ENCODE data around the gene WWC2. TPM values are rescaled to one million over a fixed set of nuclear protein-coding genes. Genes with fewer than 3 reads are reported as not detected.

WWC2 gene
- total RNA-seq, 1 donor from 2014 or later: 109 TPM

- H3K4me1 ChIP-seq: peaks cover 21% of the 10 kb centered on the region
- H3K36me3 ChIP-seq: peaks cover 36% of the 10 kb centered on the region
- H3K4me3 ChIP-seq: no peak overlapping the region
- H3K27me3 ChIP-seq (ENCODE audit: low read depth): no peaks in the 10 kb centered on the region
- intact Hi-C loops (cut with DNase I): loop anchor here (5.0 kb wide), 1 partner anchor 325 kb away; no protein-coding TSS in a partner anchor
- TF ChIP-seq CTCF (IDR thresholded peaks at IDR 0.05): peak; percentile 72
- DNase-seq (peak; percentile 83), ATAC-seq (peak; percentile 92 to 96)
- H3K27ac ChIP-seq: peak overlapping the region; percentile 28
- no peaks in the 10 kb centered on the region for H3K9me3 ChIP-seq
Measured at GRCh38 chr4:183261953-183262775, 163.1 kb downstream of the WWC2 start.

GRCh38 chr4:183262776-183263100, 163.7 kb downstream of the WWC2 start:
- DNase-seq (no peak), ATAC-seq (no peak)
- intact Hi-C loops (cut with DNase I): loop anchor here (5.0 kb wide), 1 partner anchor 325 kb away; no protein-coding TSS in a partner anchor
- H3K36me3 ChIP-seq: peaks cover 42% of the 10 kb centered on the region
- H3K27ac ChIP-seq: no peak overlapping the region
- no peak overlapping the region for H3K4me3 ChIP-seq
- no peaks in the 10 kb centered on the region for H3K9me3 ChIP-seq
- H3K4me1 ChIP-seq: peaks cover 17% of the 10 kb centered on the region
- no peak for TF ChIP-seq CTCF (IDR thresholded peaks at IDR 0.05)
- no peaks in the 10 kb centered on the region for H3K27me3 ChIP-seq (ENCODE audit: low read depth)

- H3K4me3 ChIP-seq: no peak overlapping the region
- H3K4me1 ChIP-seq: peaks cover 17% of the 10 kb centered on the region
- peaks cover 52% of the 10 kb centered on the region for H3K36me3 ChIP-seq
Measured at GRCh38 chr4:183263787-183264386, 164.8 kb downstream of the WWC2 start.

GRCh38 chr4:183264614-183265013, 165.6 kb downstream of the WWC2 start:
- intact Hi-C loops (cut with DNase I): loop anchor here (5.0 kb wide), 1 partner anchor 327 kb away; no protein-coding TSS in a partner anchor
- H3K27ac ChIP-seq: no peak overlapping the region
- no peaks in the 10 kb centered on the region for H3K27me3 ChIP-seq (ENCODE audit: low read depth)

More at GRCh38 chr4:183263787-183264386, 164.8 kb downstream of the WWC2 start:
- Histone ChIP-seq H3K9me3 (no peaks in the 10 kb centered on the region), H3K27ac (no peak overlapping the region), H3K27me3 (ENCODE audit: low read depth) (no peaks in the 10 kb centered on the region)
- TF ChIP-seq CTCF (IDR thresholded peaks at IDR 0.05): no peak
- intact Hi-C loops (cut with DNase I): loop anchor here (5.0 kb wide), 1 partner anchor 327 kb away; no protein-coding TSS in a partner anchor
- no peak for DNase-seq
- no peak for ATAC-seq

GRCh38 chr4:183266371-183266770, 167.3 kb downstream of the WWC2 start:
- H3K4me1 ChIP-seq: peaks cover 10% of the 10 kb centered on the region
- no peak for ATAC-seq
- no peaks in the 10 kb centered on the region for H3K27me3 ChIP-seq (ENCODE audit: low read depth)
- intact Hi-C loops (cut with DNase I): no loop called here
- DNase-seq: no peak
- H3K9me3 ChIP-seq: no peaks in the 10 kb centered on the region
- H3K27ac ChIP-seq: no peak overlapping the region
- no peak overlapping the region for H3K4me3 ChIP-seq
- TF ChIP-seq CTCF (IDR thresholded peaks at IDR 0.05): no peak
- H3K36me3 ChIP-seq: peaks cover 61% of the 10 kb centered on the region

More at GRCh38 chr4:183264614-183265013, 165.6 kb downstream of the WWC2 start:
- Histone ChIP-seq H3K9me3 (no peaks in the 10 kb centered on the region), H3K4me1 (peaks cover 17% of the 10 kb centered on the region), H3K4me3 (no peak overlapping the region), H3K36me3 (peaks cover 57% of the 10 kb centered on the region)
- no peak for TF ChIP-seq CTCF (IDR thresholded peaks at IDR 0.05)
- no peak for DNase-seq
- ATAC-seq: no peak

Data from lower lobe of right lung (tissue), 2 donors.